ENCODE results near the gene GORASP1.
"Not testable (repeated sequence)": the region's sequence is repeated elsewhere in the genome, so short reads cannot be mapped to it uniquely, and the experiment has no call there.

GORASP1 gene

DNA sequence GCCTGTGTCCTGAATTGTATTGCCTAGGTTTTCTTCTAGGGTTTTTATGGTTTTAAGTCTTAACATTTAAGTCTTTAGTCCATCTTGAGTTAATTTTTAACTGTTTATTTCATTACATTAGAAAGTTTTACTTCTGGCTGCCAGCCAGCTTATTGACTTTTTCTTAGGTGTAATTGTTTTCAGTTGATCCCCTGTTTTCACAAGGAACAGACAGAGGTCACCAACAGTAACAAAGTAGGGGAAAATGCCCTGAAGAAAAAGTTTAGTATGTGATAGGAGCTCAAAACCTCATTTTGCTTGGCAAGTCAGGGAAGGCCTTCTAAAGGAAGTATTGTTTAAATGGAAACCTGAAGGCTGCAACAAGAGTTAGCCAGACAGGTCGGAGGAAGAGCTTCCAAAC, 45.2 kb downstream of the GORASP1 start:
- DNase-seq: no peak

DNA sequence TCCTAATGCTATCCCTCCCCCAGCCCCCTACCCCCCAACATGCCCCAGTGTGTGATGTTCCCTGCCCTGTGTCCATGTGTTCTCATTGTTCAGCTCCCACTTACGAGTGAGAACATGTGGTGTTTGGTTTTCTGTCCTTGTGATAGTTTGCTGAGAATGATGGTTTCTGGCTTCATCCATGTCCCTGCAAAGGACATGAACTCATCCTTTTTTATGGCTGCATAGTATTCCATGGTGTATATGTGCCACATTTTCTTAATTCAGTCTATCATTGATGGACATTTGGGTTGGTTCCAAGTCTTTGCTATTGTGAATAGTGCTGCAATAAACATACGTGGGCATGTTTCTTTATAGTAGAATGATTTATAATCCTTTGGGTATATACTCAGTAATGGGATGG, 46.2 kb downstream of the GORASP1 start:
- not testable (repeated sequence) for DNase-seq

DNA sequence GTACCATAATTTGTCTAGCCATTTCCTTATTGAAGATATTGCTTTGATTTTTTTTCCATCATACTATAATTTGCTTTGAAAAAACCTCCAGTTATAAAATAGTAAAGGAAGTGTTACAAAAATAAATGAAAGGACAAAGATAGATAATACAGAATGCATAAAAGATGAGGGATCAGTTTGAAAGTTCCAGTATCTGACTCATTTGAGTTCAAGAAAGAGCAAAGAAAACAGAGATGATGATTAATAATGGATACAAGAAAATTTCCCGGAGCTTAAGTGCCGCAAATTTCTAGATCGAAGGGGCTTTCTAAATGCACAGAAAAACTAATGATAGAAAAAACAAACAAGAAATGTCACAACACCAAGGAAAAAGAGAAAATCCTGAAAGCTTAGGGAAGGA, 51.3 kb downstream of the GORASP1 start:
- DNase-seq: no peak

DNA sequence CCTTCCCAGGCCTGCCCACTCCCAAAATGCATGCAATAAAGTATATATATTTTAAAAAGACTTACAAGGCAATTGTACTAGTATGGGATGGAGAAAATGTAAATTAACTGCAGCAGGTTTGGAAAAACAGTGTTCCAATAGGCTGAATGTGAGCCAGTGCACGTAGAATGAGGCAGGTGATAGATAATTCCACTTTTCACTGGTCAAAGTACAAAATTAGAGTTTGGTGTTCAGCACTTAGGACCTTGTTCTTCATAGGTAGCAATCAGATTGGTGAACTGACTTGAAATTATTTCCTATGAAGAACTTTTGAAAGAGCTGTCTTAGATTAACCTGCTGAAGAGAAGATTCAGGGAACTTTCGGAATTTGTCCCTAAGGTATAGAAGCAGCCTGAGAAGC, 53.7 kb downstream of the GORASP1 start:
- no peak for DNase-seq

DNA sequence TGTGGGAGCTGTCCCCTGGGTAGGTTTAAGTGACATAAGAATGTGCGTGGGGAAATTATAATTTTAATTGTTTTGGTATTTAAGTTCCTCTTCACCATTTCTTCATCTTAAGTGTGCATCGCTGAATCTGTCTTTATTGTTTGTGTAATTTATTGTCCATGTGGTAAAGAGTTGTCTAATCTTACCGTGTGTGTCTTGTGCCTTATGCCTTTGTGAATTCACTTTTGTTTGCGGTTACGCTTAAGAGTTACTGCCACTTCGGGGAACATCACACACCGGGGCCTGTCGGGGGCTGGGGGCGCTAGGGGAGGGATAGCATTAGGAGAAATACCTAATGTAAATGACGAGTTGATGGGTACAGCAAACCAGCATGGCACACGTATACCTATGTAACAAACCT, 54.8 kb downstream of the GORASP1 start:
- no peak for DNase-seq

DNA sequence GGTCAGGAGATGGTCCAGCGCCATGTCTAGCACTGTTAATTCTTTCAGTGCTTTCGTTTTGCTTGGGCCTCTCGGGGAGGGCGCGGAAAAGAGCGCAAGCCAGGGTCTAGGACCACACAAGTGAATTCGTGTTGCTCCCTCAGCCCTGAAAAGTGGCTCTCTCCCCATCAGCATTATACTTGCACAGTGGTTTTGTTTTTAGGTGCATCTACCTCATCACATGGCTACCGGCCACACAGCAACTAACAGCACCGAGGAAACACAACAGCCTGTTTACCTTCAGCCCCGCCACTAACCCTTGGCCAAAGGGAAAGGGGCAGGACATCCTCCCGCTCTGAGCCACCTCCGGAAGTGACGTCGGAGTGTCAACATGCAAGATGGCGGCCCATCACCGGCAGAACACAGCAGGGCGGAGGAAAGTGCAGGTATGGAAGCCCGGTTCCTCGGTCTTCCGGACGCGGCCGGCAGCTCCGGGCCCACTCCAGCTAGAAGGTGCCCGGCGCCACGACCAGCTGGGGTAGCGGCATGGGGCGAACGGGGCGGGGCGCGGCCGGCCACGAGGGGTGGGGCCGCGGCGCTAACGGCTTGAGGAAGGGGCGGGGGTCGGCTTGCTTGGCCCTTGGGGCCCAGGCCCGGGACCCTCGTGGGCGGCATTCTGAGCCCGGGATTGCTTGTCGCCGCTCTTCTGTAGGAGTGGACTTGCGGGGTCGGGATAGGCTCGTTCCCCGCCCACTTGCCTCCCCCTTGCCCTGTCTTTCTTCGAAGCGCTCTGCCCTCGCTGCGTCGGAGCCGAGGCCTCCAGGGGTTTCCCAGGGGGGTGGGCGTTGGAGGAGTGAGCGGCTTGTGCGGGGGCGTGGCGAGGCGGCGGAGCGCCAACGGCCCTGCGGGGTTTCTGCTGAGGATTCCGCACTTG, 55.5 kb downstream of the GORASP1 start, which contains the start of the genes SCN11A and WDR48:
Gene SCN11A, minus strand, starts transcription at position 296 of the 913 bp plus-strand sequence. CDS start 101,582 bp downstream, outside the sequence.
Gene WDR48, plus strand, starts transcription at position 368 of the 913 bp plus-strand sequence. Its CDS starts 10 bp downstream, at position 378.
- DNase-seq: peak; percentile 51

DNA sequence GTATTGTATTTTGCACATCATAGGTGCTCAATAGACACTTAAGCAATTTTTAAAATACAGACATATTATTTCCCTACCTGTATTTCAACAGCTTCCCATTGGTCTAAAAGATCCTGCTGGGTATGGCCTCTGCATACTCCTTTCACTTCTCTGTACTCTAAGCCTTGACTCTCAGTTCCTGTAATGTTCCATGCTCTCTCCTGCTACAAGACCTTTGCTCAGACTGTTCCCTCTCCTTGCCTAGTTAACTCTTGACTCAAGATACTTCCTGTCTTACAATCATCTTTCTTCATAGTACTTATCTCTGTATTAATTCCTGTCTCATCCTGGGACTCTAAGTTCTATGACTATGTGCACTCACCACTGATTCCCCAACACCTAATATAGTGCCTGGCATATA, 57.4 kb downstream of the GORASP1 start:
- no peak for DNase-seq
